SU-DHL-6 (cell line): ENCODE results near the gene TLE6.

ENCODE experiments used
- H2AFZ ChIP-seq: fragments of 200-600 bp; sonication (generic); 2 replicates; pipeline ENCODE4 v1.6.1; 2014; ENCODE audit warnings: low read depth, mild to moderate bottlenecking, moderate library complexity, mixed read lengths, antibody characterized with exemption, low read length; ENCODE audit not compliant: severe bottlenecking
- H3F3A ChIP-seq: fragments of 200-600 bp; shearing (Covaris generic); 2 replicates; pipeline ENCODE4 v1.6.0; 2016; ENCODE audit warnings: antibody characterized with exemption, mild to moderate bottlenecking; ENCODE audit not compliant: insufficient read depth
- H3K27ac ChIP-seq: fragments of 200-600 bp; sonication (generic); 2 replicates; pipeline ENCODE4 v1.5.1; 2016; ENCODE audit warnings: low read depth, mild to moderate bottlenecking, low read length, moderate library complexity, mixed read lengths
- H3K27me3 ChIP-seq: fragments of 200-600 bp; sonication (generic), shearing (Covaris generic); 2 replicates; pipeline ENCODE4 v1.6.0; 2014; ENCODE audit warnings: mild to moderate bottlenecking, low read length
- H3K36me3 ChIP-seq: fragments of 200-600 bp; sonication (generic); 2 replicates; pipeline ENCODE4 v1.6.1; 2014; ENCODE audit warnings: mild to moderate bottlenecking, low read length, mixed read lengths
- H3K4me2 ChIP-seq: fragments of 300-600, 200-600 bp; shearing (Covaris generic), sonication (generic); 2 replicates; pipeline ENCODE4 v1.6.0; 2014; ENCODE audit warnings: low read length, low read depth, mild to moderate bottlenecking; ENCODE audit not compliant: poor library complexity, severe bottlenecking
- H3K4me3 ChIP-seq: fragments of 200-600 bp; sonication (generic); 2 replicates; pipeline ENCODE4 v1.5.1; 2014; ENCODE audit warnings: antibody characterized with exemption, low read length, mild to moderate bottlenecking, mixed read lengths; ENCODE audit not compliant: insufficient read depth, poor library complexity, severe bottlenecking
- H3K79me2 ChIP-seq: fragments of 200-600 bp; sonication (generic); 2 replicates; pipeline ENCODE4 v1.6.1; 2014; ENCODE audit warnings: mild to moderate bottlenecking, low read length, moderate library complexity; ENCODE audit not compliant: insufficient read depth
- H3K9ac ChIP-seq: fragments of 200-600 bp; sonication (generic); 2 replicates; pipeline ENCODE4 v1.7.0; 2014; ENCODE audit warnings: mild to moderate bottlenecking, low read length
- H3K9me2 ChIP-seq: fragments of 200-600 bp; sonication (generic); replicated peaks from 2 replicates; pipeline ENCODE4 v1.6.1; 2014; ENCODE audit warnings: low read length; ENCODE audit not compliant: insufficient read depth
- H3K9me3 ChIP-seq: fragments of 200-600 bp; sonication (generic); 2 replicates; pipeline ENCODE4 v1.6.1; 2014; ENCODE audit warnings: low read length, mixed read lengths; ENCODE audit not compliant: insufficient read depth
- H4K20me1 ChIP-seq: fragments of 200-600 bp; sonication (generic); 2 replicates; pipeline ENCODE4 v1.6.1; 2014; ENCODE audit warnings: low read depth, mild to moderate bottlenecking, antibody characterized with exemption, low read length, moderate library complexity, mixed read lengths
- CTCF ChIP-seq: fragments of 200-600 bp; sonication (generic); IDR thresholded peaks from one replicate; pipeline ENCODE4 v1.5.1; 2017; ENCODE audit warnings: antibody characterized with exemption, mild to moderate bottlenecking, low read length, moderate library complexity; ENCODE audit not compliant: insufficient read depth, poor library complexity, severe bottlenecking
- EZH2phosphoT487 ChIP-seq: fragments of 200-600 bp; sonication (generic), shearing (Covaris generic); conservative IDR thresholded peaks from 2 replicates; pipeline ENCODE4 v1.6.1; 2018; ENCODE audit warnings: mild to moderate bottlenecking, antibody characterized with exemption, low read length, moderate library complexity, mixed read lengths

TLE6 gene

GRCh38 chr19:3039125-3039524, 61.8 kb downstream of the TLE6 start:
- H3F3A ChIP-seq, result no peaks in the 10 kb centered on the region
- H3K27me3 ChIP-seq, result no peaks in the 10 kb centered on the region
- H3K79me2 ChIP-seq, result no peaks in the 10 kb centered on the region
- no peaks in the 10 kb centered on the region for H3K9me3 ChIP-seq
- no peaks in the 10 kb centered on the region for H3K9me2 ChIP-seq
- no peak overlapping the region for H3K27ac ChIP-seq
- H2AFZ ChIP-seq, result no peak overlapping the region
- no peak overlapping the region for H3K4me2 ChIP-seq
- no peak overlapping the region for H3K9ac ChIP-seq
- no peaks in the 10 kb centered on the region for H3K36me3 ChIP-seq
- TF ChIP-seq EZH2phosphoT487, result no peak
- no peak for TF ChIP-seq CTCF
- H3K4me3 ChIP-seq, result no peak overlapping the region
- H4K20me1 ChIP-seq, result no peaks in the 10 kb centered on the region

- H2AFZ ChIP-seq, result no peak overlapping the region
- H3K4me3 ChIP-seq, result no peak overlapping the region
- TF ChIP-seq CTCF, result no peak
- no peak for TF ChIP-seq EZH2phosphoT487
- H3K9me3 ChIP-seq, result no peaks in the 10 kb centered on the region
- H3K36me3 ChIP-seq, result no peaks in the 10 kb centered on the region
- no peak overlapping the region for H3K27ac ChIP-seq
- H3F3A ChIP-seq, result no peaks in the 10 kb centered on the region
- H3K9me2 ChIP-seq, result no peaks in the 10 kb centered on the region
- H3K79me2 ChIP-seq, result no peaks in the 10 kb centered on the region
- no peaks in the 10 kb centered on the region for H4K20me1 ChIP-seq
- H3K9ac ChIP-seq, result no peak overlapping the region
- H3K4me2 ChIP-seq, result no peak overlapping the region
- H3K27me3 ChIP-seq, result no peaks in the 10 kb centered on the region
Observed at GRCh38 chr19:3039641-3040077, 62.3 kb downstream of the TLE6 start.

- H3K9me2 ChIP-seq, result no peaks in the 10 kb centered on the region
- H3K4me3 ChIP-seq, result no peak overlapping the region
- no peaks in the 10 kb centered on the region for H3F3A ChIP-seq
- H3K4me2 ChIP-seq, result no peak overlapping the region
- no peak overlapping the region for H3K27ac ChIP-seq
- no peak overlapping the region for H2AFZ ChIP-seq
- no peak overlapping the region for H3K9ac ChIP-seq
- H3K27me3 ChIP-seq, result no peaks in the 10 kb centered on the region
- TF ChIP-seq EZH2phosphoT487 (no peak), CTCF (no peak)
- no peaks in the 10 kb centered on the region for H4K20me1 ChIP-seq
- no peaks in the 10 kb centered on the region for H3K9me3 ChIP-seq
- H3K79me2 ChIP-seq, result no peaks in the 10 kb centered on the region
- no peaks in the 10 kb centered on the region for H3K36me3 ChIP-seq
Observed at GRCh38 chr19:3041327-3041726, 64.0 kb downstream of the TLE6 start.
